ENCODE results near the gene LRRC38. TPM values are rescaled to one million over a fixed set of nuclear protein-coding genes. Genes with fewer than 3 reads are reported as not detected.

LRRC38 gene
- total RNA-seq, 1 donor from 2014 or later, result 1.4 TPM

- no peak for DNase-seq
These were observed 2.8 kb upstream of the LRRC38 start for GRCh38 chr1:13516606-13517005.

GRCh38 chr1:13514821-13515220, 1.0 kb upstream of the LRRC38 start:
- no peak for DNase-seq

- no peak for DNase-seq
These were observed 524 bp downstream of the LRRC38 start for GRCh38 chr1:13513063-13513894.

GRCh38 chr1:13512472-13512871, 1.3 kb downstream of the LRRC38 start:
- DNase-seq, result no peak

GRCh38 chr1:13510499-13510898, 3.3 kb downstream of the LRRC38 start:
- no peak for DNase-seq

- DNase-seq, result no peak
These were observed 6.7 kb downstream of the LRRC38 start for GRCh38 chr1:13507075-13507474.

GRCh38 chr1:13505020-13505419, 8.8 kb downstream of the LRRC38 start:
- no peak for DNase-seq

GRCh38 chr1:13500806-13501205, 13.0 kb downstream of the LRRC38 start:
- no peak for DNase-seq

GRCh38 chr1:13499422-13499821, 14.4 kb downstream of the LRRC38 start:
- DNase-seq, result no peak

GRCh38 chr1:13498553-13498952, 15.2 kb downstream of the LRRC38 start:
- DNase-seq, result no peak

- DNase-seq, result no peak
These were observed 18.6 kb downstream of the LRRC38 start for GRCh38 chr1:13495186-13495585.

- DNase-seq, result no peak
These were observed 19.1 kb downstream of the LRRC38 start for GRCh38 chr1:13494712-13495111.

GRCh38 chr1:13494025-13494424, 19.8 kb downstream of the LRRC38 start:
- no peak for DNase-seq

- DNase-seq, result no peak
These were observed 21.1 kb downstream of the LRRC38 start for GRCh38 chr1:13492711-13493110.

GRCh38 chr1:13487957-13488356, 25.8 kb downstream of the LRRC38 start:
- DNase-seq, result no peak

- no peak for DNase-seq
These were observed 26.5 kb downstream of the LRRC38 start for GRCh38 chr1:13487143-13487868.

- no peak for DNase-seq
These were observed 29.9 kb downstream of the LRRC38 start for GRCh38 chr1:13483946-13484345.

- DNase-seq, result no peak
These were observed 31.2 kb downstream of the LRRC38 start for GRCh38 chr1:13482600-13482999.

- no peak for DNase-seq
These were observed 34.5 kb downstream of the LRRC38 start for GRCh38 chr1:13479171-13479856.

- DNase-seq, result no peak
These were observed 35.1 kb downstream of the LRRC38 start for GRCh38 chr1:13478692-13479091.

GRCh38 chr1:13469343-13469742, 44.5 kb downstream of the LRRC38 start:
- no peak for DNase-seq

GRCh38 chr1:13465515-13465914, 48.3 kb downstream of the LRRC38 start:
- DNase-seq, result no peak

- DNase-seq, result no peak
These were observed 51.1 kb downstream of the LRRC38 start for GRCh38 chr1:13462682-13463081.
